ENCODE results near the gene NUP205.

Gene NUP205

GRCh38 chr7:135537453-135537852 is 20.3 kb upstream of the NUP205 start:
- Histone ChIP-seq H4K20me1 (ENCODE audit: insufficient read depth, low read length) (no peaks in the 10 kb centered on the region), H3K27me3 (ENCODE audit: low read depth, low read length) (peaks cover 9% of the 10 kb centered on the region), H3K79me2 (ENCODE audit: low read length) (no peaks in the 10 kb centered on the region), H3K36me3 (replicated peaks; ENCODE audit: low read depth, low read length) (no peaks in the 10 kb centered on the region), H2AFZ (ENCODE audit: low read depth, low read length) (no peak overlapping the region), H3K4me2 (ENCODE audit: low read length) (no peak overlapping the region), H3K4me1 (ENCODE audit: low read length) (no peaks in the 10 kb centered on the region), H3K9ac (ENCODE audit: low read length) (no peak overlapping the region), H3K27ac (ENCODE audit: low read length) (no peak overlapping the region), H3K4me3 (ENCODE audit: low read length) (no peak overlapping the region), H3K9me3 (ENCODE audit: insufficient read depth, low read length) (no peaks in the 10 kb centered on the region)
- TF ChIP-seq CTCF (IDR thresholded peaks at IDR 0.05; ENCODE audit: low read depth, low read length) = no peak

- Histone ChIP-seq H3K9ac (ENCODE audit: low read length) (no peak overlapping the region), H3K4me1 (ENCODE audit: low read length) (no peaks in the 10 kb centered on the region), H3K4me3 (ENCODE audit: low read length) (no peak overlapping the region), H3K4me2 (ENCODE audit: low read length) (no peak overlapping the region), H3K79me2 (ENCODE audit: low read length) (no peaks in the 10 kb centered on the region), H3K27me3 (ENCODE audit: low read depth, low read length) (peaks cover 9% of the 10 kb centered on the region), H3K27ac (ENCODE audit: low read length) (no peak overlapping the region), H4K20me1 (ENCODE audit: insufficient read depth, low read length) (no peaks in the 10 kb centered on the region), H2AFZ (ENCODE audit: low read depth, low read length) (no peak overlapping the region), H3K9me3 (ENCODE audit: insufficient read depth, low read length) (no peaks in the 10 kb centered on the region), H3K36me3 (replicated peaks; ENCODE audit: low read depth, low read length) (no peaks in the 10 kb centered on the region)
- TF ChIP-seq CTCF (IDR thresholded peaks at IDR 0.05; ENCODE audit: low read depth, low read length) (no peak), EZH2phosphoT487 (IDR thresholded peaks at IDR 0.05; ENCODE audit: low read depth) (no peak)
Measured at GRCh38 chr7:135537905-135538304, 19.8 kb upstream of the NUP205 start.

- Histone ChIP-seq H3K4me1 (ENCODE audit: low read length) (no peaks in the 10 kb centered on the region), H2AFZ (ENCODE audit: low read depth, low read length) (no peak overlapping the region), H3K9ac (ENCODE audit: low read length) (no peak overlapping the region), H3K4me3 (ENCODE audit: low read length) (no peak overlapping the region), H3K27me3 (ENCODE audit: low read depth, low read length) (peaks cover 9% of the 10 kb centered on the region), H3K27ac (ENCODE audit: low read length) (no peak overlapping the region), H3K4me2 (ENCODE audit: low read length) (no peak overlapping the region), H3K79me2 (ENCODE audit: low read length) (no peaks in the 10 kb centered on the region), H3K36me3 (replicated peaks; ENCODE audit: low read depth, low read length) (no peaks in the 10 kb centered on the region), H3K9me3 (ENCODE audit: insufficient read depth, low read length) (no peaks in the 10 kb centered on the region), H4K20me1 (ENCODE audit: insufficient read depth, low read length) (no peaks in the 10 kb centered on the region)
- TF ChIP-seq EZH2phosphoT487 (IDR thresholded peaks at IDR 0.05; ENCODE audit: low read depth) (no peak), CTCF (IDR thresholded peaks at IDR 0.05; ENCODE audit: low read depth, low read length) (no peak)
Measured at GRCh38 chr7:135538376-135538775, 19.3 kb upstream of the NUP205 start.

GRCh38 chr7:135539629-135540028 is 18.1 kb upstream of the NUP205 start:
- Histone ChIP-seq H3K4me1 (ENCODE audit: low read length) (no peaks in the 10 kb centered on the region), H4K20me1 (ENCODE audit: insufficient read depth, low read length) (no peaks in the 10 kb centered on the region), H3K27me3 (ENCODE audit: low read depth, low read length) (peaks cover 9% of the 10 kb centered on the region), H3K4me2 (ENCODE audit: low read length) (no peak overlapping the region), H3K9me3 (ENCODE audit: insufficient read depth, low read length) (no peaks in the 10 kb centered on the region), H3K4me3 (ENCODE audit: low read length) (no peak overlapping the region), H3K36me3 (replicated peaks; ENCODE audit: low read depth, low read length) (no peaks in the 10 kb centered on the region), H3K27ac (ENCODE audit: low read length) (no peak overlapping the region), H3K79me2 (ENCODE audit: low read length) (no peaks in the 10 kb centered on the region), H3K9ac (ENCODE audit: low read length) (no peak overlapping the region), H2AFZ (ENCODE audit: low read depth, low read length) (no peak overlapping the region)
- TF ChIP-seq EZH2phosphoT487 (IDR thresholded peaks at IDR 0.05; ENCODE audit: low read depth) = no peak
- no peak for TF ChIP-seq CTCF (IDR thresholded peaks at IDR 0.05; ENCODE audit: low read depth, low read length)
